ENCODE data around the gene CLDN5.

Gene CLDN5

DNA sequence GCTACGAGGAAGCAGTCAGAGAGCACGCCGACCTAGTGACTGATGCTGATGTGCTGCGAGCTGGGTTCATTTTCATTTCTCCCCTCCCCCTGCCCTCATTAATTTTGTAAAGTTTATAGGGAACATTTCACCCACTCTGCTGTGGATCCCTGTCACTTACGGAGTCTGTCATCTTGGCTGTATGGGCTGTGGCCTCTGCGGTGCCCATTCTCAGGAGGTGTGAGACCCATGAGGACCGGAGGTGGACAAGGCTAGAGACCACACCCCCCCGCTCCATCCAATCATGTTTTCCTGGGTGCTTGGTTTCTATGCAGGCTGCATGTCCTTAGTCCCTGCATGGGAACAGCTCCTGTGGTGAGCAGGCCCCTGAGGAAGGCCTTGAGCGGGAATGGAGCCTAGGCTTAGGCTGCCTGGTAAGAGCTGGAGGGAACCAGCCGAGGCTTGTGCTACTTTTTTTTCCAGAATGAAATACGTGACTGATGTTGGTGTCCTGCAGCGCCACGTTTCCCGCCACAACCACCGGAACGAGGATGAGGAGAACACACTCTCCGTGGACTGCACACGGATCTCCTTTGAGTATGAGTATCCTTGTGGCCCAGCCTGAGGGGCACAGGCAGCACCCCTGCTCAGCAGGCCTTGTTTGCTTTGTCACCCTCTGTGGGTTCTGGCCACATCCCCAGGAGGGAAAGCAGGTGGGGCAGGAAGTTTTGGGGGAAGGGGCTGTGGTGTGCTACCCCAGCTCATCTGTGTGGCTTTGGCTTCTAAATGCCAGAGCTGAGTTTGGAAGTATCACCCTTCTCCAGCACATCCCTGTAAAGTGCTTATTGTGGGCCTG lies 19.1 kb downstream of the CLDN5 start:
- no peak for DNase-seq (ENCODE audit: low read depth in 2 of 2)

DNA sequence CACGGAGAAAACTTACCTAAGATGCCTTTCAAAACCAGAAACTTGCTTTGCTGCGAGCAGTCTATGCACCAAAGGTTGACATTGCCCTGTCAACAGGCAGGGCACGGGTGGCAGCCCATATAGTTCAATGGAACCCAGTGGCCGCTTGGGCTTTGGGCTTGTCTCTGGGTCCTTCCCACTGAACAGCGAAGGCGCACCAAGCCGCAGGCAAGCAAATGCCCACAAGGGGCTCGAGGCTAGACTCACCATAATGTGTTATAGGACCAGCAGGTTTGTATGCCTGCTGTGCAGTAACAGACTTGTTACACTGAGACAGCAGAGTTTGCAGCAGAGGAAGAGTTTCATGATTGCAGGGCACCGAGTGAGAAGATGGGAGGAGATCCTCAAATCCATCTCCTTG lies 20.3 kb downstream of the CLDN5 start:
- DNase-seq (ENCODE audit: low read depth in 2 of 2), result no peak

DNA sequence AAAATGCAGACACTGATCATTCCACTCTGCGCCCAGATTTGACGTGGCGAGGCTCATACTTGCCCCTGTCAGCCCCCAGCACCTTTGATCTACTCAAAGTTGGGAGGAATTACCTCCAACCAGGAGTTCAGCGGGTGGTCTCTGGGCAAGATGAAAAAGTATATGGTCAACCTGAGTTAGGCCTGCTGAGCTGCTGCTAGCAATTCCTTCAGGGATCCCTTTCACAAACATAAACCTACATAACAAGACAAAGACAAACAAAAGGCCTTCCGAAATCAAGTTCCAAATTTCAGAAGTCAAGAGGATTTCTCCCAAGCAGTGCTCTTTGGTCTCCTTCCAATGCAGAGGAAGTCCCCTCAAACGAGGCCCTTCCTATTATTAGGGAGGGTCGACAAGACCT lies 20.8 kb downstream of the CLDN5 start:
- no peak for DNase-seq (ENCODE audit: low read depth in 2 of 2)

DNA sequence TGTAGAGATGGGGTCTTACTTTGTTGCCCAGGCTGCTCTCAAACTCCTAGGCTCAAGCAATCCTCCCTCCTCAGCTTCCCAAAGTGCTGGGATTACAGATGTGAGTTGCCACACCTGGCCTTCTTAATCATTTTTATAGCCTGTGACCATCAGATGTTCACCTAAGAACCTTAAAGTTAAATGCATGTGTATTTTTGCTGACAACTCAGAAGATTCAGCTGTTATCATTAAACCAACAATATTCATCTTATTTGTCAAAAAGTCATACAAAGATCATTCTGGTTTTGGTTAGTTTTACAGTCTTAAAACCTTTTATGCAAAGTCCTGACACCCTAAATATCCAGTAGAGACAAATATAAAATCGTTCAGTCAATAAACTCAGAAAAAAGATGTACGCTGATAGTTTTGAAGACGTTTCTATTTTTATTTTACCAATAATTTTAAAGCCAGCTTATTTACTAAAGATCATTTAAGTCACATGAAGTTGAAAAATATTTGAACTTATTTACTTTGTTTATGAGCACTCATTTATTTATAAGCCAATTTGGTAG lies 22.2 kb downstream of the CLDN5 start:
- DNase-seq (ENCODE audit: low read depth in 2 of 2), result no peak

DNA sequence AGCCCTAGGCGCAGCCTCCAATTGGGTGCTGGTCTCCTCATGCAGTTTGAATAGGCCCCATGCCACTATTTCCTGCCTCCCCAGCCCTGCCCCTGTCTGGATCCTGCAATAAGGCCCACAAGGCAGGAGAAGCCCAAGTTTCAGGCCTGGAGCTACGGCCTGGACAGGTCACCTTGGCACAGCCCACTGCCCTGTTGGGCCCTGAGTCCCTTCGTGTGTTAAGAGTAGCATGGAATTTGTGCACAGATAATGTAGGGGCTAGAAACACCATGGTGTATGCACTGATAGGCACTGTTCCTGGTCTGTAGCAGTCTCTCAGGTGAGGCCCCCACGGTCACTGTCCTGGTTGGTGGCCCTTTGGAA lies 24.3 kb downstream of the CLDN5 start:
- DNase-seq (ENCODE audit: low read depth in 2 of 2), result no peak

DNA sequence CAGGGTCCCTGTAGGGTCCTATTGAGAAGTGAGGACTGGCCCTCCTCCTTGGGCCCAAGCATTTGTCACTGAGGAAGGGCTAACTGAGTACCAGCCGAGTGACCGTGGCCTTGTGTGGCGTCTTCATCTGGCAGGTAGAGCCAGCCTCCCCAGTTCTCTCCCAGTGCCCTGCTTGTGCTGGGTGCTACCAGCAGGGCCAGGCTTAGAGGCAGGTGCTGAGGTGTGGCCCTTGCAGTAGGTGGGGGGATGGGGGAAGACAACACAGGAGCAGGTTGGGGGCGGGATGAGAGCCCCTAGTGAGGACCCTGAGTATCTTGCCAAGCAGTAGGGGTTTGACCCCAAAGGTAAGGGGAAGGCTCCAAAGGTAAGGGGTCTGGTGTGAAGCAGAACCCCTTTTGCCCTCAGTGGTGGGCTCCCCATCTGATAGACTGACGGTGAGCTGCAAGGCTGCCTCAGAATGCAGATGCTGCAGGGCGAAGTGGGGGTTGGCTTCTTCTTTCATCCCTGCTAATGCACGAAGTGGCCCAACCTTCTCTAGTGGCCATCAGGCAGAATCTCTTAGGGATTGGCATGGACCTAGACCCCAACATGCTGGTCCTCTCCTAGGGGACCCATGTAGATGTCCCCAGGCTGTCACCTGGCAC lies 24.9 kb downstream of the CLDN5 start:
- DNase-seq (ENCODE audit: low read depth in 2 of 2), result no peak

DNA sequence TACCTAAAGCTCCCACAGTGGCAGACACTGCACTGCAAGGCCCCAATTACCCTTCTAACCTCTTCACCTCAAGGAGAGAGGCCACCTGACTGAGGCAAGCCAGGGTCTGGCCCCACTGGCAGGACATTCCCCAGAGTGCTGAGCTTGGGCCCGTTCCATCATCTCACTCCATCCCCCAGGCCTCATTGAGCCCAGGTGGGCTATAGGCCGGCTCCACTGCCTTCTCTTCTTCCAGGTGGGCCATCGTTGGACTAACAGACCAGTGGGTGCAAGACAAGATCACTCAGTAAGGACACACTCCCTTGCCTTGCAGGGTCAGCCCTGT lies 25.4 kb downstream of the CLDN5 start:
- no peak for DNase-seq (ENCODE audit: low read depth in 2 of 2)

DNA sequence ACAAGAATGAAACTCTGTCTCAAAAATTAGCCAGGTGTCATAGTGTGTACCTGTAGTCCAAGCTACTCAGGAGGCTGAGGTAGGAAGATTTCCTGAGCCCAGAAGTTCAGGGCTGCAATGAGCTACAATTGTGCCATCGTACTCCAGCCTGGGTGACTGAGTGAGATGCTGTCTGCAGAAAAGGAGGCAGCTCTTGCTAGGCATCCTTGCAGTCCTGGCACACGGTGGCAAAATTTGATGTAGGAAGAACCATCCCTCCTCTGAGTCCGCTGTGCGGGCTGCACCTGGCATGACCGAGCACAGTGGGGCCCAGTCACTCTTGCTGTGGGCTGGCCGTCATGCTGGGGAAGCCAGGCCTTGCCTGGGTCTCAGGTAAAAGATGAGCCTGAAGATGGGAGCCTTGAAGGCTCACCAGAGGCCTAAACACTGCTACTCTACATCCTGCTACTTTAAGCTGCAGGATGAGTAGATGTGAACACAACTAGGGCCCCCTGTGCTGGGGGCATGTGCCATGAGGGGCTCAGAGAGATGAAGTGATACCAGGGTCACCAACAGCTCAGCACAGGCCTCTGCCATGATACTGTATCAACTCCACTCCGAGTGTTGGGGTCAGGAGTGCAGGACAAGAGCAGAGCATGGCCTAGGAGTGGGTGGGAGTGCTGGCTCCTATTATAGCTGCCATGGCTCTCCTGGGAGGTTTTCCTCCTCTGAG lies 25.9 kb downstream of the CLDN5 start:
- DNase-seq (ENCODE audit: low read depth in 2 of 2), result no peak

DNA sequence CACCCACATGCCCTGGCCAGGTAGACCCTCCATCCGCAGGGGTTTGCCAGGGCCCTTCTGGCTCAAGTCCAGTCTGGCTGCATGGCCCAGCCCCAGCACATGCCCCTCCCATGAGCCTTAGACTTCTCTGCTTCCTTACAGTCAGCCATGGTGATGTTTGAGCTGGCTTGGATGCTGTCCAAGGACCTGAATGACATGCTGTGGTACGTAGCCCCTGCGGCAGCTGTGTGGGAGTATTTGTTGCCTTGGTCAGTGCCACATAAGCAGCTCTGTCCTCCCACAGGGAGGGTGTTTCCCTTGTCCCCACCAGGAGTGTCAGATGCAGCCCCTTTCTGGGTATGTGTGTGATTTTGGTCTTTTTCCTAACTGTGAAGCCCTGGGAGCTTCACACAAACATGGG lies 27.0 kb downstream of the CLDN5 start:
- no peak for DNase-seq (ENCODE audit: low read depth in 2 of 2)

DNA sequence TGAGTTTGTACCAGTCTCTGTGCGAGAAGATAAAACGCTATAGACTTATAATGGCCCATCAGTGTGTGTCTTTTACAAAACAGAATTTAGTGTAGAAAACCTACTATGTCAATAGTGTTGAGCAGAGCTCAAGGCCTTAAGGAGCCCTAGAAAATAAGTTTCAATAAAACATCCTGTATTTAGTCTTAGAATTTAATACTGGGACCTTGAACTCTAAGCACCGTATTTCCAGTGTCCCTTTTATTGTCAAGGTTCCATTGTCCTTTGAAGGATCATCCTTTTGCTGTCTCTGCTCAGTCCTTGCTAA lies 27.9 kb downstream of the CLDN5 start:
- no peak for DNase-seq (ENCODE audit: low read depth in 2 of 2)

DNA sequence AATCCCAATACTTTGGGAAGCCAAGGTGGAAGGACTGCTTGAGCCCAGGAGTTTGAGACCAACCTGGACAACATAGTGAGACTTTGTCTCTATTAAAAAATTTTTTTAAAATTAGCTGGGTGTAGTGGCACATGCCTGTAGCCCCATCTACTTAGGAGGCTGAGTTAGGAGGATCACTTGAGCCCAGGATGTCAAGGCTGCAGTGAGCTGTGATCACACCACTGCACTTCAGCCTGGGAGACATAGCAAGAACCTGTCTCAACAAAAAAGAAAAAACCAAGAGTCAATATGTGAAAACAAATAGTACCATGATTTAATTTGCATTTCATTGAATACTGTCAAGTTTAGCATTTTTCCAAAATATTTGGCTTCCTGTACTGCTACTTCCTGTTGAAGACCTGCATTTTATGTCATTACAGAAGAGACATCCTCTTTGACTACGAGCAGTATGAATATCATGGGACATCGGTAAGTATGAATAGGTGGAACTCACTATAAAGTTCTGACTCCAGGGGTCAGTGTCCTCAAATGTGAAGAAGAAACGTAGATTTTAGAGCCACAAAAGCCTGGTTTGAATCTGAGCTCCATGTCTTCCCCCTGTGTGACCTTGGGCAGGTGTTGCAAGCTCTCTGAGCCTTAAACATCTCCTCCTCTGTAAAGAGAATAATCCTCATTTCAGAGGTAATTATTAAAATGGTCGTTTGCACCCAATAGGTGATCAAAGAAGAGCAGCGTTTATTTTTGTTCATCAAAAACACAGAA lies 28.5 kb downstream of the CLDN5 start:
- no peak for DNase-seq (ENCODE audit: low read depth in 2 of 2)

DNA sequence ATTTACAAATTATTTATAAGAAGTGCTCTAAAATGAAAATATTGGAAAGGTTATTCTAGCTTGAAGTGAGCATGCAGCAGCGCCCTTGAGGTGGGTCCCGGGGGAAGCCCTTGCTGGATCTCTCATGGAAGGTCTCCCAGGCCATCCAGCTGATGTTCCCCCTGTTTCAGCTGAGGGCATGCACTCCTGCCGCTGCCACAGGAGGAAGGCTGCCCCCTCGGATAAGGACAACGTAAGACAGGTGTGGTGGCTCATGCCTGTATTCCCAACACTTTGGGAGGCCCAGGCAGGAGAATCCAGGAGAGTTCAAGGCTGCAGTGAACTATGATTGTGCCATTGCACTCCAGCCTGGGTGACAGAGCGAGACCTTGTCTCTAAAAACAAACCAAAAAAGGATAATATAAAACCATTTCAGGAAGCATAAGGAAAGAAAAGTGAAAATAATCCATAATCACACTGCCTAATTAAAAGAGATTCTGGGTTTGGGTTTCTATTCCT lies 29.5 kb downstream of the CLDN5 start:
- DNase-seq (ENCODE audit: low read depth in 2 of 2), result no peak

DNA sequence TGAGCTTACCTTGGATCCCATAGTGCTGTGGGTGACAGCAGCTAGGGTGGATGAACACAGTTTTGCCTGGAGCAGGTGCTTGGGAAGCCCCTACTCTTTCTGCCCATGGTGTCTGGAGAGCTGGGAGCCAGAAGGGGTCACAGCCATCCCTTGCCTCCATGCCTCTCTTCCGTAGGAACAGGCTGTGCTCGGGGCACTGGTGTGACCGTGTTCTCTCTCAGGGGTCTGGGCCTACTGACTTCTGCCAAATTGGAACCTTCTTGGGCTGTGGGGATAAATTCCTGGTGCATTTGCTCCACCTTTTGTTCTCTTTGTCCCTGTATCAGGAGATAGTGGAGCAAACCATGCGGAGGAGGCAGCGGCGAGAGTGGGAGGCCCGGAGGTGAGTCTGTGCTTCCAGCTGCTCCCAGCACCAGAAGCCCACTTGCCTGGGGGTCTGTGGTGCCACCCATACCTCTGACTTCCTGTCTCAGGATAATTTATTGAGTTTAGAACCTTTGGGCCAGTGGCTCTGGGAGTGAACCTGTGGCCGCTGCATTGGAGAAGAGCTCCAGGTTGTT lies 30.1 kb downstream of the CLDN5 start:
- DNase-seq (ENCODE audit: low read depth in 2 of 2), result no peak

DNA sequence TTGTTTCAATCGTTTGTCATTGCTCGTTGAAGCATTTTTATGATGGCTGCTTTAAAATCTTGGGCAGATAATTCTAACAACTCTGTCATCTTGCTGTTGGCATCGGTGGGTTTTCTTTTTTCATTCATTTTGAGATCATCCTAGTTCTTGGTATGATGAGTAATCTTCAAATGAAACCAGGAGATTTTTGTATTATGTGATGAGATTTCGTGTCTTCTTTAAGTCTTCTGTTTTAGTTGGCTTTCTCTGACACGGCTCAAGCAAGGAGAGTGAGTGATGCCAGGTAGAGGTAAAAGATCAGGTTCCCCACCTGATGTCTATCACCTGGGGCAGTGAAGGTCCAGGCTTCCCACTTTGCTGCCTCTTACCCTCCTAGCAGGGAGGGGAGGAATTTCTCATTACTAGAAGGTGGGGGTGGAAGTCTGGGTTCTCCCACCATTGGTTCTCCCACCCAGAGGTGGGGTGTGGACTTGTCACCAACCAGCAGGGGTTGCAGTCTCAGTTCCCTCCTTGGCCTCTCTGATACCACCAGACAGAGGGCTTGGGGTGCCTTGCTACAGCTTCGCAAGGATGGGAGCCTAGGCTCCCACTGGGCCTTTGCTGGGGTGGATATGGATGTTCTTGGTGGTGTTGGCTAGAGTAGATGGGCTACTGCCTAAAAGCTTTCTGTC lies 31.6 kb downstream of the CLDN5 start:
- no peak for DNase-seq (ENCODE audit: low read depth in 2 of 2)

DNA sequence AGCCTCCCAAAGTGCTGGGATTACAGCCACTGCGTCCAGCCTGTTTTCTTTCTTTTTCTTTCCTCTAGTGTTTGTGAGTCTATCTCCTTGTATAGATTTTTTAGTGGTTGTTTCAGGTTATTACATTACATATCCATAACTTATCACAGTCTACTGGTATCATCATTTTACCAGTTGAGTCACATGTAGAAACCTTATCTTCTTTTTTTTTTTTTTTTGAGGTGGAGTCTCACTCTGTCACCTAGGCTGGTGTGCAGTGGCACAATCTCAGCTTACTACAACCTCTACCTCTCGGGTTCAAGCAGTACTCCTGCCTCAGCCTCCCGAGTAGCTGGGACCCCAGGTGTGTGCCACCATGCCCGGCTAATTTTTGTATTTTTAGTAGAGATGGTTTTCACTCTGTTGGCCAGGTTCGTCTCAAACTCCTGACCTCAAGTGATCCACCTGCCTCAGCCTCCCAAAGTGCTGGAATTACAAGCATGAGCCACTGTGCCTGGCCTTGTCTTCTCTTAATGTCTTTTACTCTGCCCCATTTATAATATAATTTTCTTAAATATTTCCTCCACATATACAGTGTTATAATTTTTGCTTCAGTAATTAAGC lies 33.5 kb downstream of the CLDN5 start:
- no peak for DNase-seq (ENCODE audit: low read depth in 2 of 2)

DNA sequence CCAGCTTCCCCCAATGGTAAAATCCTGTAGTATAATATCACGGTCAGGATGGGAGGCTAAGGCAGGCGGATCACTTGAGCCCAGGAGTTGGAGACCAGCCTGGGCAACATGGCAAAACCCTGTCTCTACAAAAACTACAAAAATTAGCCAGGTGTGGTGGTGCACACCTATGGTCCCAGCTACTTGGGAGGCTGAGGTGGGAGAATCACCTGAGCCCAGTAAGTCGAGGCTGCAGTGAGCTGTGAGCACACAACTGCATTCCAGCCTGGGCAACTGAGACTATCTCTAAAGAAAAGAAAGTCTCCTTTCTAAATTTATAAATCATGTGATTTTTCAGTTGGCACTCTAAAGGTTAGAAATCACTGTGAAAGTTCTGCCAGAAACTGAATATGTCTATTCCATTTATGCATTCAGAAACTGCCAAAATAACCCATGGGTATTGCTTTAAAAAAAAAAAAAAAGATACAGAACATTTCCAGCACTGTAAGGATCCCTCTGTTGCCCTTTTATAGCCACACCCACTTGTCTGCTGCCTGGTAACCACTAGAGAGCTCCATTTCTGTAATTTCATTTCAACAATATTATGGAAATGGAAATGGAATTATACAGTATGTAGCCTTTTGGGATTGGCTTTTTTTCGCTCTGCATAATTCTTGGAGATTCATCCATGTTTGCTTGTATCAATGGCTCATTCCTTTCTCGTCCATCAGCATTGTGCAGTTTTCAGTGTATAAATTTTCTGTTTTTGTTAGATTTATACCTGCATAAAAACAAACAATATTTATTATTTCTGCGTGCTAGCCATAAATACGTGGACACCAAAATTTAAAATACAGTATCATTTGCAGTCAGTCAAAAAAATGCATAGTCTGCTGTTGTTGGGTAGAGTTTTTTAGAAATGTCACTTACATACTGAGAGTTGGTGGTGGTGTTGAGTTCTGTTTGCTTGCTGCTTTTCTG lies 35.0 kb downstream of the CLDN5 start:
- no peak for DNase-seq (ENCODE audit: low read depth in 2 of 2)

DNA sequence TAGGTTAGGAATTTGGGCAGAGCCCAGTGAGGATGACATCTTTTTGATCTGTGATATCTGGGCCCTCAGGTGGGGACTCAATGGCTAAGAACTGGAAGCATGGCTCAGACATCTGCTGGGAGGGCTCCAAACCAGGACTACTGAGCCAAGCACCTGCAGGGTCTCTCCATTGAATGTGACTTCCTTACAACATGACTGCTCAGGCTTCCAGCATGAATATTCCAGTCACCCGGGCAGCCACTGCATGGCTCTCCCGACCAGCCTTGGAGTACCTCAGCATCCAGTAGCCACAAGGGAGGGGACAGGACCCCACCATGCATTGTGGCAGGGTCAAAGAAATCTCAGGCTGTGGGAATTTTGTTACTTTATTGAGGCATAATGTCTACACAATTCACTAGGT lies 35.9 kb downstream of the CLDN5 start:
- DNase-seq (ENCODE audit: low read depth in 2 of 2), result no peak

DNA sequence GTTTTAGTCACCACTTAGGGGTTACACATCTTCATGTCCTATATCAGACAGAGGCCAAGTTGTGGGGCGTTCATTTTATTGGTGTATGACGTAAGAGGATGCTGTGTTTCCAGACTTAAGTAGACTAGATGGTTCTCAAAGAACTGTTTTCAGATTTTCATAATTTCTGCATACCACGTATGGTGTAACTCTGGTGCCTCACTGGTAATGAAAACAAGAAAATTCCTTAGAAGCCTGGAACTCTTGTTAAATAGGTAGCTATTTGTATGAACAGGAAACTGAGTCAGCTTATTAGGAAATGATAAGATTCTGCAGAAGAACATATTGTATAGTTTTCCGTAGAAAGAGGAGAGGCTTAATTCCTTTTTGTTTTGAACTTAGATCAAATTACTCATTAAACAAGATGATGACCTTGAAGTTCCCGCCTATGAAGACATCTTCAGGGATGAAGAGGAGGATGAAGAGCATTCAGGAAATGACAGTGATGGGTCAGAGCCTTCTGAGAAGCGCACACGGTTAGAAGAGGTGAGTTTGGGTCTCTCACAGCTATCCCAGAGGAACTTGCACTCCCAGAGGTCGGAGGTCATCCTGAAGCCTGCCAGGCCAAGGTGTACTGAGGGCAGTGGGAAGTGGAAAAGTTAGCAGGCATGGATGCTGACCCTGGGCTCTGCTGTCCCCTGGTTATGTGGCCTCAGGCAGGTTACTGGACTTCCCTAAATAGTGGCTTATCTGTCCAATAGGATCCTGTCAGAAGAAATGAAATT lies 40.5 kb downstream of the CLDN5 start:
- DNase-seq (ENCODE audit: low read depth in 2 of 2), result no peak

DNA sequence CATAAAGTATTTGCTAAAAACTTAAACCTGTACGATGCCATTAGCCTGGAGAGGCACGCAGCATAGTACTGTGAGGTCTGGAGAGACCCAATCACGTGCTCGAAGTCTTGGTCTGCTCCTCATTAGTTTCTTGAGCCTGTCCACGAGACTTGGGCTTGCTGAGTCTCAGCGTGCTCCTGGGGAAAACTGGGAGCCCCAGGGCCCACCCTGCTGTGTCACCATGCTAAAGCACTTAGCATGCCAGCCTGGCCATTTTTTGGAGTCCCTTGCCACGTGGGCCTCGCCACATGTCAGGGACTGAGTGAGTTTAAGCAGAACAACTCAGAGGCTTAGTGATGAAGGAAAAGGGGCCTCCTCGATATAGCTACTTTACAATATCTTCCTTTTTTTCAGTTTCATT lies 41.9 kb downstream of the CLDN5 start:
- DNase-seq (ENCODE audit: low read depth in 2 of 2), result no peak

Data from stimulated activated CD8-positive, alpha-beta memory T cell treated with anti-CD3 and anti-CD28 coated beads, Interleukin-15, amount 100 ng/mL, for 48 hours (primary cell).